Mammary epithelial cell (primary cell): ENCODE measurements around the gene PTPRA.

Experiments used
- CTCF ChIP-seq, 2 donors: IDR thresholded peaks in 1 of 2; conservative IDR thresholded peaks in 1 of 2; 2 replicates each; pipeline ENCODE4 v1.5.1; 2011 to 2012; ENCODE audit warnings: inconsistent platforms in 2 of 2, low read length in 2 of 2, mild to moderate bottlenecking in 2 of 2, control low read depth in 1 of 2, low read depth in 1 of 2; ENCODE audit not compliant: insufficient read depth in 1 of 2; ENCODE audit errors: extremely low read depth in 1 of 2
- EZH2 ChIP-seq: IDR thresholded peaks from 2 replicates; pipeline ENCODE4 v1.6.1; 2012; ENCODE audit warnings: low read length, inconsistent platforms, borderline replicate concordance

GRCh38 chr20:2874456-2874855 is 1.2 kb downstream of the PTPRA start:
- TF ChIP-seq CTCF (conservative IDR thresholded peaks at IDR 0.05 in 1 of 2, IDR thresholded peaks at IDR 0.05 in 1 of 2; ENCODE audit: extremely low read depth in 1 of 2, insufficient read depth in 1 of 2, low read depth in 1 of 2, low read length in 2 of 2) (no peak), EZH2 (no peak)
